HepG2 (cell line): ENCODE measurements around the gene XG. TPM values are rescaled to one million over a fixed set of nuclear protein-coding genes. Genes with fewer than 3 reads are reported as not detected.

Experiments used
- ADNP ChIP-seq: sonication (generic); formaldehyde crosslinking; IDR thresholded peaks from 2 replicates; pipeline ENCODE4 v1.4.0; 2020; ENCODE audit warnings: missing genetic modification reagents
- CEBPG ChIP-seq: IDR thresholded peaks from 2 replicates; pipeline ENCODE4 v1.6.1; 2016
- DNMT1 ChIP-seq: sonication (generic); formaldehyde crosslinking; IDR thresholded peaks from 2 replicates; pipeline ENCODE4 v1.5.1; 2020; ENCODE audit warnings: mild to moderate bottlenecking, missing genetic modification reagents
- FOXA3 ChIP-seq: IDR thresholded peaks from 2 replicates; pipeline ENCODE4 v1.6.1; 2016; ENCODE audit warnings: missing genetic modification reagents, missing compliant biosample characterization
- HIVEP1 ChIP-seq: sonication (generic); formaldehyde crosslinking; IDR thresholded peaks from 2 replicates; pipeline ENCODE4 v1.4.0; 2020; ENCODE audit warnings: mild to moderate bottlenecking, missing genetic modification reagents
- MYC ChIP-seq: sonication (generic); formaldehyde crosslinking; IDR thresholded peaks from 2 replicates; pipeline ENCODE4 v1.9.0; 2021; ENCODE audit warnings: missing genetic modification reagents, borderline replicate concordance
- NFE2L2 ChIP-seq: fragments of 150-350 bp; IDR thresholded peaks from 2 replicates; pipeline ENCODE4 v1.6.1; 2014; ENCODE audit warnings: low read length
- NKX3-1 ChIP-seq: sonication (generic); formaldehyde crosslinking; IDR thresholded peaks from 2 replicates; pipeline ENCODE4 v1.5.0; 2020; ENCODE audit warnings: missing genetic modification reagents
- PHF8 ChIP-seq: sonication (generic); formaldehyde crosslinking; IDR thresholded peaks from 2 replicates; pipeline ENCODE4 v1.5.0; 2020; ENCODE audit warnings: missing genetic modification reagents
- RAD21 ChIP-seq: fragments of 450-650 bp; formaldehyde crosslinking; IDR thresholded peaks from 2 replicates; pipeline ENCODE4 v1.5.0; 2020; ENCODE audit warnings: mild to moderate bottlenecking
- RARA ChIP-seq: IDR thresholded peaks from 2 replicates; pipeline ENCODE4 v1.6.1; 2016; ENCODE audit warnings: missing genetic modification reagents, missing compliant biosample characterization
- SMC3 ChIP-seq: IDR thresholded peaks from 2 replicates; pipeline ENCODE4 v1.6.1; 2011; ENCODE audit warnings: low read length, improper control_type of control experiment
- SOX5 ChIP-seq: IDR thresholded peaks from 2 replicates; pipeline ENCODE4 v1.6.1; 2016; ENCODE audit warnings: borderline replicate concordance
- XRCC5 ChIP-seq: fragments of 200-400 bp; formaldehyde crosslinking; optimal IDR thresholded peaks from 2 replicates; pipeline ENCODE3; 2017; ENCODE audit warnings: mild to moderate bottlenecking, low read length
- ZBTB20 ChIP-seq: sonication (generic); formaldehyde crosslinking; IDR thresholded peaks from 2 replicates; pipeline ENCODE4 v1.8.1; 2023; ENCODE audit warnings: missing genetic modification reagents, low read depth, mild to moderate bottlenecking, borderline replicate concordance
- ZFP1 ChIP-seq: IDR thresholded peaks from 2 replicates; pipeline ENCODE4 v1.6.1; 2016
- ZNF34 ChIP-seq: sonication (generic); formaldehyde crosslinking; IDR thresholded peaks from 2 replicates; pipeline ENCODE4 v1.4.0; 2020; ENCODE audit warnings: mild to moderate bottlenecking, missing genetic modification reagents, borderline replicate concordance
- ZNF589 ChIP-seq: sonication (generic); formaldehyde crosslinking; conservative IDR thresholded peaks from 2 replicates; pipeline ENCODE4 v1.8.0; 2022; ENCODE audit warnings: mild to moderate bottlenecking, moderate library complexity, missing genetic modification reagents
- ZNF768 ChIP-seq: sonication (generic); formaldehyde crosslinking; IDR thresholded peaks from 2 replicates; pipeline ENCODE4 v1.4.0; 2020; ENCODE audit warnings: missing genetic modification reagents
- ZNF780A ChIP-seq: sonication (generic); formaldehyde crosslinking; IDR thresholded peaks from 2 replicates; pipeline ENCODE4 v1.8.0; 2022; ENCODE audit warnings: mild to moderate bottlenecking, missing genetic modification reagents, moderate library complexity
- polyA plus RNA-seq, 8 experiments: library from polyadenylated mRNA; depleted of rRNA in 3 of 8; stranded (reverse) in 7 of 8; unstranded in 1 of 8; fragments of >200 nt; fragmentation: Illumina TruSeq in 4 of 8; extraction: Trizol in 4 of 8; gene quantifications; 2 replicates each; pipeline versions ENCODE4 v1.2.1 to v1.2.3, GENCODE V29; 2011 to 2016; ENCODE audit warnings: low read depth in 4 of 8, missing spikeins in 1 of 8, mixed read lengths in 1 of 8; ENCODE audit not compliant: insufficient read depth in 1 of 8
- total RNA-seq, 5 experiments: library from RNA; depleted of rRNA; stranded (reverse); fragments of >200 nt; fragmentation: Illumina TruSeq; extraction: Trizol; gene quantifications; 2 replicates each; pipeline ENCODE4 v1.2.3, GENCODE V29; 2016; ENCODE audit warnings: low read depth in 1 of 5
- TF ChIP-seq, protein P1 (sequence below): sonication (generic); formaldehyde crosslinking; IDR thresholded peaks from 2 replicates; pipeline ENCODE4 v1.8.0; 2022; ENCODE audit warnings: missing genetic modification reagents, mild to moderate bottlenecking, moderate library complexity, borderline replicate concordance
- TF ChIP-seq, protein P2 (sequence below): sonication (generic); formaldehyde crosslinking; conservative IDR thresholded peaks from 2 replicates; pipeline ENCODE4 v1.4.0; 2020; ENCODE audit warnings: mild to moderate bottlenecking, missing genetic modification reagents, moderate library complexity
- TF ChIP-seq, protein P3 (sequence below), 2 experiments: fragments of 450-650 bp in 1 of 2; sonication (generic) in 1 of 2; formaldehyde crosslinking; IDR thresholded peaks; 2 replicates each; pipeline versions ENCODE4 v1.5.0 to v1.8.0; 2020 to 2022; ENCODE audit warnings: mild to moderate bottlenecking in 1 of 2, missing genetic modification reagents in 1 of 2
- TF ChIP-seq, protein P4 (sequence below): sonication (generic); formaldehyde crosslinking; IDR thresholded peaks from 2 replicates; pipeline ENCODE4 v1.4.0; 2020; ENCODE audit warnings: missing genetic modification reagents, mild to moderate bottlenecking, borderline replicate concordance

XG gene
- total and polyA plus RNA-seq, 2 of the 13 experiments (the other 11 are each of a cell fraction or from before 2014, with no cell fraction given), result not detected

DNA sequence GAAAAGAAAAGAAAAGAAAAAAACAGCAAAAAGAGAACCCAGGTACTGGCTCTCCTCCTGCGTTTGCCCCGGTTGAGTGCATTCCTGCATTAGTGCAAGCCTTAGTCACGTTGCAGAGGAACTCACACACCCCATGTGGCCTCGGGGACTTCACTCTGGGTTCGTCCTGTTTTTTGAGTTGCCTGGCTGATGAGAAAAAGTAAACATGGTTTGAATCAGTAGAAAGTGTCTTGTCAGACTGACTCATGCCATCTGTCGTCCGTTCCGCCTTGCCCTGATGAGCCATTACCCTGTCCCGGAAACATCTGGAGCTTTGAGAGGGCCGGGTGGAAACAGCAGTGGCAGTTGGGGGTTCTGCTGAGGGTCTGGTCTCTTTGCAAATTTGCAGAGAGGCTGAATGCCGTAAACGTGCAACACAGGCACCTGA is 44.5 kb upstream of the XG start (continued):
- peak; percentile 34; the same call in 1 of the 2 replicates for TF ChIP-seq CEBPG (CRISPR knock-in tag)
- peak; percentile 62 for TF ChIP-seq XRCC5
- no peak for TF ChIP-seq ZNF768 (CRISPR knock-in tag)
- TF ChIP-seq RARA (CRISPR knock-in tag), result peak; percentile 35; the same call in 1 of the 2 replicates
- TF ChIP-seq ZNF780A (CRISPR knock-in tag), result no peak
- TF ChIP-seq RAD21 (CRISPR knock-in tag), result peak; percentile 46; the same call in 1 of the 2 replicates
- TF ChIP-seq, protein P1, sequence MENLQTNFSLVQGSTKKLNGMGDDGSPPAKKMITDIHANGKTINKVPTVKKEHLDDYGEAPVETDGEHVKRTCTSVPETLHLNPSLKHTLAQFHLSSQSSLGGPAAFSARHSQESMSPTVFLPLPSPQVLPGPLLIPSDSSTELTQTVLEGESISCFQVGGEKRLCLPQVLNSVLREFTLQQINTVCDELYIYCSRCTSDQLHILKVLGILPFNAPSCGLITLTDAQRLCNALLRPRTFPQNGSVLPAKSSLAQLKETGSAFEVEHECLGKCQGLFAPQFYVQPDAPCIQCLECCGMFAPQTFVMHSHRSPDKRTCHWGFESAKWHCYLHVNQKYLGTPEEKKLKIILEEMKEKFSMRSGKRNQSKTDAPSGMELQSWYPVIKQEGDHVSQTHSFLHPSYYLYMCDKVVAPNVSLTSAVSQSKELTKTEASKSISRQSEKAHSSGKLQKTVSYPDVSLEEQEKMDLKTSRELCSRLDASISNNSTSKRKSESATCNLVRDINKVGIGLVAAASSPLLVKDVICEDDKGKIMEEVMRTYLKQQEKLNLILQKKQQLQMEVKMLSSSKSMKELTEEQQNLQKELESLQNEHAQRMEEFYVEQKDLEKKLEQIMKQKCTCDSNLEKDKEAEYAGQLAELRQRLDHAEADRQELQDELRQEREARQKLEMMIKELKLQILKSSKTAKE (CRISPR knock-in tag), result no peak
- TF ChIP-seq ZNF589 (CRISPR knock-in tag), result no peak
- TF ChIP-seq DNMT1 (CRISPR knock-in tag), result no peak
- peak; percentile 66; the same call in 1 of the 2 replicates for TF ChIP-seq NFE2L2
- TF ChIP-seq FOXA3 (CRISPR knock-in tag), result peak; percentile 94
- TF ChIP-seq HIVEP1 (CRISPR knock-in tag), result 0 out of 2 replicates have a peak, but pooled peaks have one; percentile 19
- TF ChIP-seq, protein P2, sequence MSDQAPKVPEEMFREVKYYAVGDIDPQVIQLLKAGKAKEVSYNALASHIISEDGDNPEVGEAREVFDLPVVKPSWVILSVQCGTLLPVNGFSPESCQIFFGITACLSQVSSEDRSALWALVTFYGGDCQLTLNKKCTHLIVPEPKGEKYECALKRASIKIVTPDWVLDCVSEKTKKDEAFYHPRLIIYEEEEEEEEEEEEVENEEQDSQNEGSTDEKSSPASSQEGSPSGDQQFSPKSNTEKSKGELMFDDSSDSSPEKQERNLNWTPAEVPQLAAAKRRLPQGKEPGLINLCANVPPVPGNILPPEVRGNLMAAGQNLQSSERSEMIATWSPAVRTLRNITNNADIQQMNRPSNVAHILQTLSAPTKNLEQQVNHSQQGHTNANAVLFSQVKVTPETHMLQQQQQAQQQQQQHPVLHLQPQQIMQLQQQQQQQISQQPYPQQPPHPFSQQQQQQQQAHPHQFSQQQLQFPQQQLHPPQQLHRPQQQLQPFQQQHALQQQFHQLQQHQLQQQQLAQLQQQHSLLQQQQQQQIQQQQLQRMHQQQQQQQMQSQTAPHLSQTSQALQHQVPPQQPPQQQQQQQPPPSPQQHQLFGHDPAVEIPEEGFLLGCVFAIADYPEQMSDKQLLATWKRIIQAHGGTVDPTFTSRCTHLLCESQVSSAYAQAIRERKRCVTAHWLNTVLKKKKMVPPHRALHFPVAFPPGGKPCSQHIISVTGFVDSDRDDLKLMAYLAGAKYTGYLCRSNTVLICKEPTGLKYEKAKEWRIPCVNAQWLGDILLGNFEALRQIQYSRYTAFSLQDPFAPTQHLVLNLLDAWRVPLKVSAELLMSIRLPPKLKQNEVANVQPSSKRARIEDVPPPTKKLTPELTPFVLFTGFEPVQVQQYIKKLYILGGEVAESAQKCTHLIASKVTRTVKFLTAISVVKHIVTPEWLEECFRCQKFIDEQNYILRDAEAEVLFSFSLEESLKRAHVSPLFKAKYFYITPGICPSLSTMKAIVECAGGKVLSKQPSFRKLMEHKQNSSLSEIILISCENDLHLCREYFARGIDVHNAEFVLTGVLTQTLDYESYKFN (CRISPR knock-in tag), result peak; percentile 46
- no peak for TF ChIP-seq NKX3-1 (CRISPR knock-in tag)
- TF ChIP-seq SOX5, result peak; percentile 54; the same call in 1 of the 2 replicates
- peak; percentile 49; the same call in 1 of the 2 replicates for TF ChIP-seq MYC (CRISPR knock-in tag)
- peak; percentile 44; the same call in 1 of the 2 replicates for TF ChIP-seq ZBTB20 (CRISPR knock-in tag)
- TF ChIP-seq ZFP1 (CRISPR knock-in tag), result no peak
- TF ChIP-seq SMC3, result peak; percentile 28; the same call in 1 of the 2 replicates
- TF ChIP-seq ADNP (CRISPR knock-in tag), result no peak
- TF ChIP-seq, protein P3, sequence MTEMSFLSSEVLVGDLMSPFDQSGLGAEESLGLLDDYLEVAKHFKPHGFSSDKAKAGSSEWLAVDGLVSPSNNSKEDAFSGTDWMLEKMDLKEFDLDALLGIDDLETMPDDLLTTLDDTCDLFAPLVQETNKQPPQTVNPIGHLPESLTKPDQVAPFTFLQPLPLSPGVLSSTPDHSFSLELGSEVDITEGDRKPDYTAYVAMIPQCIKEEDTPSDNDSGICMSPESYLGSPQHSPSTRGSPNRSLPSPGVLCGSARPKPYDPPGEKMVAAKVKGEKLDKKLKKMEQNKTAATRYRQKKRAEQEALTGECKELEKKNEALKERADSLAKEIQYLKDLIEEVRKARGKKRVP (CRISPR knock-in tag; IDR thresholded peaks at IDR 0.05), result no peak
- TF ChIP-seq, protein P4, sequence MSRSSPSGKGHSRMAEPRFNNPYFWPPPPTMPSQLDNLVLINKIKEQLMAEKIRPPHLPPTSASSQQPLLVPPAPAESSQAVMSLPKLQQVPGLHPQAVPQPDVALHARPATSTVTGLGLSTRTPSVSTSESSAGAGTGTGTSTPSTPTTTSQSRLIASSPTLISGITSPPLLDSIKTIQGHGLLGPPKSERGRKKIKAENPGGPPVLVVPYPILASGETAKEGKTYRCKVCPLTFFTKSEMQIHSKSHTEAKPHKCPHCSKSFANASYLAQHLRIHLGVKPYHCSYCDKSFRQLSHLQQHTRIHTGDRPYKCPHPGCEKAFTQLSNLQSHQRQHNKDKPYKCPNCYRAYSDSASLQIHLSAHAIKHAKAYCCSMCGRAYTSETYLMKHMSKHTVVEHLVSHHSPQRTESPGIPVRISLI (CRISPR knock-in tag), result peak; percentile 23; the same call in 1 of the 2 replicates
- TF ChIP-seq ZNF34, result no peak
- TF ChIP-seq PHF8, result no peak
